ENCODE measurements around the gene CPA1. TPM values are rescaled to one million over a fixed set of nuclear protein-coding genes. Genes with fewer than 3 reads are reported as not detected.

The CPA1 gene
- total and polyA plus RNA-seq, 2 of the 4 experiments (the other 2 are of a cell fraction), result not detected

GRCh38 chr7:130397051-130397757 lies 16.9 kb downstream of the CPA1 start:
- POLR2A ChIA-PET (ENCODE audit: unreplicated experiment), result no interaction called here
- TF ChIP-seq RCOR1 (IDR thresholded peaks at IDR 0.05; ENCODE audit: insufficient replicate concordance, low read length) (no peak), CTCF (conservative IDR thresholded peaks at IDR 0.05; ENCODE audit: low read depth, low read length) (no peak), RFX5 (IDR thresholded peaks at IDR 0.05; ENCODE audit: low read depth, low read length) (no peak), CEBPB (IDR thresholded peaks at IDR 0.05; ENCODE audit: low read depth, low read length) (no peak), POLR2A (IDR thresholded peaks at IDR 0.05; ENCODE audit: low read depth, low read length) (no peak), ELK1 (IDR thresholded peaks at IDR 0.05; ENCODE audit: borderline replicate concordance, low read depth, low read length) (no peak), MAZ (IDR thresholded peaks at IDR 0.05; ENCODE audit: borderline replicate concordance, low read depth, low read length) (no peak), CHD1 (IDR thresholded peaks at IDR 0.05; ENCODE audit: low read depth, low read length) (no peak), NFE2L2 (IDR thresholded peaks at IDR 0.05; ENCODE audit: low read depth, low read length) (no peak), BHLHE40 (IDR thresholded peaks at IDR 0.05; ENCODE audit: low read depth, low read length) (no peak), MXI1 (IDR thresholded peaks at IDR 0.05; ENCODE audit: borderline replicate concordance, low read depth, low read length) (no peak), SMC3 (IDR thresholded peaks at IDR 0.05; ENCODE audit: low read depth, low read length) (no peak), MAFK (IDR thresholded peaks at IDR 0.05; ENCODE audit: low read depth, low read length) (no peak), FOS (IDR thresholded peaks at IDR 0.05; ENCODE audit: low read depth, low read length) (no peak), RAD21 (IDR thresholded peaks at IDR 0.05; ENCODE audit: low read length) (no peak), USF2 (IDR thresholded peaks at IDR 0.05; ENCODE audit: low read depth, low read length) (no peak)
- Histone ChIP-seq H3K27me3 (ENCODE audit: control insufficient read depth, insufficient read depth, low read length) (no peaks in the 10 kb centered on the region), H3K4me3 (ENCODE audit: insufficient read depth, low read depth, low read length) (no peak overlapping the region), H3K9me1 (ENCODE audit: insufficient read depth, low read length) (peaks cover 7% of the 10 kb centered on the region; the same call in 1 of the 2 replicates), H2AFZ (replicated peaks; ENCODE audit: low read length, poor library complexity) (no peak overlapping the region), H3K4me2 (ENCODE audit: low read depth, low read length) (no peak overlapping the region), H3K79me1 (ENCODE audit: low read depth in 1 of 2, low read length in 2 of 2) (no peaks in the 10 kb centered on the region), H2BK5ac (ENCODE audit: low read depth, low read length, poor library complexity, severe bottlenecking) (no peak overlapping the region), H3K23ac (ENCODE audit: low read depth, low read length) (no peak overlapping the region), H4K5ac (ENCODE audit: low read depth, low read length) (no peak overlapping the region), H3K27ac (ENCODE audit: insufficient read depth, low read length) (no peak overlapping the region), H3K18ac (ENCODE audit: low read depth, low read length) (no peak overlapping the region; the same call in 1 of the 2 replicates), H2AK9ac (replicated peaks; ENCODE audit: low read depth, low read length, poor library complexity) (no peak overlapping the region), H4K91ac (ENCODE audit: insufficient read depth, low read depth, low read length) (no peak overlapping the region), H3K9me3 (ENCODE audit: control insufficient read depth, insufficient read depth, low read length) (no peaks in the 10 kb centered on the region), H3K4ac (ENCODE audit: low read depth, low read length) (no peak overlapping the region), H3K9ac (ENCODE audit: low read depth, low read length) (no peak overlapping the region), H3K4me1 (ENCODE audit: control insufficient read depth, insufficient read depth, low read length) (peaks cover 15% of the 10 kb centered on the region), H3K14ac (replicated peaks; ENCODE audit: low read depth, low read length) (no peak overlapping the region), H3K36me3 (ENCODE audit: control insufficient read depth, insufficient read depth, low read length) (peaks cover 4% of the 10 kb centered on the region), H2BK20ac (ENCODE audit: low read depth, low read length) (no peak overlapping the region), H4K20me1 (ENCODE audit: insufficient read depth, low read length) (no peaks in the 10 kb centered on the region), H2BK120ac (ENCODE audit: low read depth, low read length) (no peak overlapping the region), H3K56ac (ENCODE audit: extremely low read depth, insufficient read depth, low read length) (no peak overlapping the region), H2AK5ac (ENCODE audit: low read depth, low read length) (no peak overlapping the region), H2BK15ac (ENCODE audit: low read depth, low read length) (no peak overlapping the region), H4K8ac (ENCODE audit: low read depth in 2 of 2, low read length in 2 of 2) (peak overlapping the region in 1 of 2 experiments; percentile 39; a peak in 1 of 4 replicates)
- dilution Hi-C loops (cut with HindIII; ENCODE audit: low sequenced_read_pairs, unreplicated experiment), result no loop called here
- in situ Hi-C loops (cut with MboI; ENCODE audit: low sequenced_read_pairs), result no loop called here
- intact Hi-C loops (cut with micrococcal nuclease), result loop anchor here (10.0 kb wide), 1 partner anchor 322 kb away; the partner anchor contains the start of gene KLHDC10
- DNase-seq, result no peak
- no CpG with 5 or more reads among the region's 7 CpGs for WGBS, 2 experiments (ENCODE audit: extremely low coverage in 2 of 2, insufficient read length in 1 of 2)
- no peak for ATAC-seq (ENCODE audit: low read depth)
- CTCF ChIA-PET, result interaction anchor here (0.6 kb wide), 1 partner anchor 76 kb away, joined by 3 read pairs; no protein-coding TSS in a partner anchor
- BruUV-seq (replicated peaks), result no TSS peak

All from IMR-90 (cell line).